Endothelial cell of umbilical vein (primary cell): Measurements from ENCODE around the gene FBXL13.

ENCODE experiments used
- CTCF ChIP-seq, 2 donors: IDR thresholded peaks; 1 replicate in 1 of 2; 2 replicates in 1 of 2; pipeline ENCODE4 v1.5.1; 2011; ENCODE audit warnings: low read length in 2 of 2, mild to moderate bottlenecking in 2 of 2, moderate library complexity in 2 of 2, control low read depth in 1 of 2, inconsistent platforms in 1 of 2, low read depth in 1 of 2; ENCODE audit not compliant: insufficient read depth in 1 of 2; ENCODE audit errors: extremely low read depth in 1 of 2
- GATA2 ChIP-seq: IDR thresholded peaks from 2 replicates; pipeline ENCODE4 v1.7.0; 2011; ENCODE audit warnings: low read depth, mild to moderate bottlenecking, moderate library complexity, mixed read lengths, low read length; ENCODE audit not compliant: insufficient read length, insufficient read depth

GRCh38 chr7:102860351-102860811, 214.2 kb downstream of the FBXL13 start:
- TF ChIP-seq CTCF (IDR thresholded peaks at IDR 0.05; ENCODE audit: extremely low read depth in 1 of 2, insufficient read depth in 1 of 2, low read depth in 1 of 2, low read length in 2 of 2) (no peak), GATA2 (no peak)
